ENCODE data around the gene MTA2. TPM values are rescaled to one million over a fixed set of nuclear protein-coding genes. Genes with fewer than 3 reads are reported as not detected.
"Not testable (repeated sequence)": the region's sequence is repeated elsewhere in the genome, so short reads cannot be mapped to it uniquely, and the experiment has no call there.

The MTA2 gene
- total and polyA plus RNA-seq, 2 of the 8 experiments (the other 6 are each of a cell fraction or from before 2014, with no cell fraction given): 25.7 to 114 TPM

GRCh38 chr11:62550478-62550877, 51.2 kb downstream of the MTA2 start:
- not testable (repeated sequence) for H2BK15ac ChIP-seq (ENCODE audit: low read length); H3K14ac ChIP-seq (ENCODE audit: insufficient read length); H2BK120ac ChIP-seq (replicated peaks; ENCODE audit: low read depth, low read length); H3K4ac ChIP-seq (replicated peaks; ENCODE audit: insufficient read length, low read depth, low read length); H4K20me1 ChIP-seq (replicated peaks in 1 of 2; ENCODE audit: control insufficient read depth in 1 of 2, insufficient read depth in 2 of 2, low read length in 2 of 2); H4K8ac ChIP-seq (ENCODE audit: extremely low read depth, insufficient read depth, low read length); H3K23ac ChIP-seq (ENCODE audit: insufficient read length); H3K9ac ChIP-seq (replicated peaks in 1 of 4; ENCODE audit: extremely low read depth in 1 of 4, low read depth in 3 of 4, low read length in 3 of 4); H4K91ac ChIP-seq (replicated peaks; ENCODE audit: insufficient read length, low read length); H3K18ac ChIP-seq (ENCODE audit: extremely low read depth, low read length); H3K4me3 ChIP-seq (ENCODE audit: extremely low read depth in 1 of 4, insufficient read depth in 2 of 4, low read depth in 3 of 4, low read length in 4 of 4); H3K36me3 ChIP-seq (ENCODE audit: control insufficient read depth in 2 of 4, insufficient read depth in 4 of 4, low read length in 3 of 4); H3K9me3 ChIP-seq (ENCODE audit: insufficient read depth in 2 of 2, low read depth in 1 of 2, low read length in 1 of 2); H3K27ac ChIP-seq (ENCODE audit: low read depth, low read length); H3K79me1 ChIP-seq (ENCODE audit: low read depth, low read length); H2AFZ ChIP-seq (ENCODE audit: low read length); DNase-seq (ENCODE audit: low read depth in 1 of 2, low spot score in 2 of 2); H4K5ac ChIP-seq (ENCODE audit: insufficient read length, low read depth, low read length); H3K56ac ChIP-seq (replicated peaks; ENCODE audit: insufficient read length, low read depth, low read length); H3K4me2 ChIP-seq (ENCODE audit: insufficient read depth in 1 of 2, low read depth in 2 of 2, low read length in 2 of 2); H2AK5ac ChIP-seq (ENCODE audit: low read depth, low read length); H3K79me2 ChIP-seq (ENCODE audit: control insufficient read depth in 1 of 2, insufficient read depth in 2 of 2, low read length in 2 of 2); H2BK5ac ChIP-seq (ENCODE audit: low read depth, low read length); FAIRE-seq
- 0 out of 2 replicates have a peak overlapping the region, but pooled peaks have one; percentile 34 for H2BK20ac ChIP-seq (ENCODE audit: low read length)
- POLR2A ChIA-PET (ENCODE audit: partially characterized antibody): interaction anchor here (1.5 to 20.3 kb wide), 5 partner anchors 8 to 126 kb away, joined by 3 to 336 read pairs (median 6); partner anchors contain the start of genes B3GAT3, EEF1G and MTA2
- CTCF ChIA-PET (ENCODE audit: partially characterized antibody): interaction anchor here (0.6 to 10.9 kb wide), 12 partner anchors 7 to 763 kb away, joined by 3 to 161 read pairs (median 4); partner anchors contain the start of gene SCGB1A1
- peaks cover 17% of the 10 kb centered on the region for H3K23me2 ChIP-seq (ENCODE audit: low read depth, low read length)
- H3K27me3 ChIP-seq (replicated peaks in 1 of 4; ENCODE audit: control insufficient read depth in 3 of 4, extremely low read depth in 1 of 4, insufficient read depth in 3 of 4, low read length in 3 of 4): peaks cover 11 to 39% (median 34%) of the 10 kb centered on the region in 4 experiments
- 86% methylated on average over 2 of the region's 2 CpGs; no CpG with 5 or more reads in 1 of the 2 experiments for WGBS, 2 experiments (ENCODE audit: extremely low coverage in 1 of 2, insufficient coverage in 1 of 2, insufficient read length in 1 of 2, insufficient replicate concordance in 2 of 2, low coverage in 1 of 2, low lambda C conversion rate in 2 of 2, missing lambda C conversion rate in 1 of 2)
- H3K4me1 ChIP-seq (replicated peaks in 1 of 4; ENCODE audit: control insufficient read depth in 3 of 4, insufficient read depth in 4 of 4, low read length in 3 of 4): peaks cover 17 to 38% (median 26%) of the 10 kb centered on the region in 4 experiments
- peak overlapping the region; percentile 50; the same call in 1 of the 2 replicates for H2BK12ac ChIP-seq (ENCODE audit: low read depth, low read length)

Data from H1 (cell line).